ENCODE data around the gene CPLANE2.
"Not testable (repeated sequence)": the region's sequence is repeated elsewhere in the genome, so short reads cannot be mapped to it uniquely, and the experiment has no call there.

CPLANE2 gene

GRCh38 chr1:16217061-16217785 is 19.8 kb downstream of the CPLANE2 start:
- CTCF ChIA-PET = interaction anchor here (0.9 to 2.6 kb wide), 8 partner anchors 9 to 147 kb away, joined by 3 to 11 read pairs (median 5); no protein-coding TSS in a partner anchor
- POLR2A ChIA-PET = interaction anchor here (0.5 to 1.6 kb wide), 5 partner anchors 10 to 276 kb away, joined by 3 to 9 read pairs (median 4); partner anchors contain the start of gene CPLANE2
- peak; percentile 99 for DNase-seq (ENCODE audit: extremely low spot score)
- TF ChIP-seq CTCF (IDR thresholded peaks at IDR 0.05; ENCODE audit: control extremely low read depth, extremely low read depth, low read depth, missing control alignments) = no peak

- DNase-seq (ENCODE audit: extremely low spot score) = peak; percentile 80
- POLR2A ChIA-PET = interaction anchor here (0.6 to 1.6 kb wide), 2 partner anchors 9 to 277 kb away, joined by 3 to 7 read pairs; no protein-coding TSS in a partner anchor
- CTCF ChIA-PET = interaction anchor here (0.9 to 2.6 kb wide), 6 partner anchors 8 to 148 kb away, joined by 3 to 11 read pairs (median 4); no protein-coding TSS in a partner anchor
- no peak for TF ChIP-seq CTCF (IDR thresholded peaks at IDR 0.05; ENCODE audit: control extremely low read depth, extremely low read depth, low read depth, missing control alignments)
Observed at GRCh38 chr1:16215882-16216753, 20.9 kb downstream of the CPLANE2 start.

GRCh38 chr1:16215240-16215639 is 21.7 kb downstream of the CPLANE2 start:
- CTCF ChIA-PET, POLR2A ChIA-PET: not testable (repeated sequence)

GRCh38 chr1:16213544-16213943 is 23.4 kb downstream of the CPLANE2 start:
- DNase-seq (ENCODE audit: extremely low spot score); POLR2A ChIA-PET: not testable (repeated sequence)
- CTCF ChIA-PET = interaction anchor here (3.4 kb wide), 1 partner anchor 135 kb away, joined by 10 read pairs; no protein-coding TSS in a partner anchor

More at GRCh38 chr1:16215240-16215639, 21.7 kb downstream of the CPLANE2 start:
- DNase-seq (ENCODE audit: extremely low spot score) = not testable (repeated sequence)

- DNase-seq (ENCODE audit: extremely low spot score) = no peak
- no peak for TF ChIP-seq CTCF (IDR thresholded peaks at IDR 0.05; ENCODE audit: control extremely low read depth, extremely low read depth, low read depth, missing control alignments)
- CTCF ChIA-PET = interaction anchor here (3.4 kb wide), 1 partner anchor 135 kb away, joined by 10 read pairs; no protein-coding TSS in a partner anchor
- POLR2A ChIA-PET = no interaction called here
Observed at GRCh38 chr1:16213013-16213412, 24.0 kb downstream of the CPLANE2 start.

GRCh38 chr1:16212251-16212961 is 24.6 kb downstream of the CPLANE2 start, which contains the start of gene ARHGEF19:
Gene ARHGEF19 (minus strand): TSS chr1:16212652. CDS start chr1:16209054, 3,598 bp downstream.
- POLR2A ChIA-PET = no interaction called here
- CTCF ChIA-PET = interaction anchor here (3.4 kb wide), 1 partner anchor 134 kb away, joined by 10 read pairs; no protein-coding TSS in a partner anchor

More at GRCh38 chr1:16212251-16212961, 24.6 kb downstream of the CPLANE2 start, which contains the start of gene ARHGEF19:
- no peak for DNase-seq (ENCODE audit: extremely low spot score)
- TF ChIP-seq CTCF (IDR thresholded peaks at IDR 0.05; ENCODE audit: control extremely low read depth, extremely low read depth, low read depth, missing control alignments) = no peak

Data from GM10248 (cell line).